ENCODE results near the gene ABCA2.

Gene ABCA2

DNA sequence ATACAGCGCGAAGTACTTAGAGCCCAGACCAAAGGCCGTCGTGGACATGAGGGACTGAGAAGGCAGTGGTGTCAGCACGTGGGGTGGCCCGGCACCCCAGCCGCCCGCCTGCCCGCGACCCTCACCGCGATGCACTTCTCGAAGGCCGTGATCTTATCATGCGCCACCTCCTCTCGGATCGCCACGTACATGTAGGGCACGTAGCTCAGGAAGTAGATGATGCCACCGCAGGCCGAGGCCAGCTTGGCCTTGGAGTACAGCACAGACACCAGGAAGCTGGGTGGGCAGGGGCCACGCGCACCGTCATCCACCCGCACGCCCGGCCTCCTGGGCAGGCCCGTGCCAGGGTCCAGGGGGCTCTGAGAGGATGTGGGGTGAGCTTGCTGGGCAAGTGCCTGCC lies 11.0 kb downstream of the ABCA2 start:
- H3K27me3 ChIP-seq (ENCODE audit: insufficient read depth, low read length) = peaks cover 3% of the 10 kb centered on the region; the same call in 1 of the 2 replicates
- H3K9me3 ChIP-seq (ENCODE audit: low read length) = no peaks in the 10 kb centered on the region
- no peaks in the 10 kb centered on the region for H3K36me3 ChIP-seq (ENCODE audit: insufficient read depth, low read length)
- no peaks in the 10 kb centered on the region for H3F3A ChIP-seq (ENCODE audit: insufficient read depth, low read length)
- H3K9me2 ChIP-seq (ENCODE audit: low read depth, low read length) = no peaks in the 10 kb centered on the region
- H3K4me2 ChIP-seq (ENCODE audit: low read length) = no peak overlapping the region
- no peak for TF ChIP-seq CTCF (IDR thresholded peaks at IDR 0.05; ENCODE audit: low read length)
- TF ChIP-seq EZH2 (IDR thresholded peaks at IDR 0.05; ENCODE audit: borderline replicate concordance, low read length) = no peak
- H4K20me1 ChIP-seq (ENCODE audit: insufficient read depth, low read length) = no peaks in the 10 kb centered on the region
- no peak overlapping the region for H3K9ac ChIP-seq (ENCODE audit: low read length)
- H3K4me1 ChIP-seq (ENCODE audit: insufficient read depth, low read length, severe bottlenecking) = no peaks in the 10 kb centered on the region
- H3K27ac ChIP-seq (ENCODE audit: low read depth, low read length, poor library complexity, severe bottlenecking) = no peak overlapping the region
- H2AFZ ChIP-seq (ENCODE audit: low read length) = no peak overlapping the region
- no peaks in the 10 kb centered on the region for H3K79me2 ChIP-seq (ENCODE audit: insufficient read depth, low read length)
- no peak overlapping the region for H3K4me3 ChIP-seq (ENCODE audit: low read depth, low read length, poor library complexity, severe bottlenecking)

DNA sequence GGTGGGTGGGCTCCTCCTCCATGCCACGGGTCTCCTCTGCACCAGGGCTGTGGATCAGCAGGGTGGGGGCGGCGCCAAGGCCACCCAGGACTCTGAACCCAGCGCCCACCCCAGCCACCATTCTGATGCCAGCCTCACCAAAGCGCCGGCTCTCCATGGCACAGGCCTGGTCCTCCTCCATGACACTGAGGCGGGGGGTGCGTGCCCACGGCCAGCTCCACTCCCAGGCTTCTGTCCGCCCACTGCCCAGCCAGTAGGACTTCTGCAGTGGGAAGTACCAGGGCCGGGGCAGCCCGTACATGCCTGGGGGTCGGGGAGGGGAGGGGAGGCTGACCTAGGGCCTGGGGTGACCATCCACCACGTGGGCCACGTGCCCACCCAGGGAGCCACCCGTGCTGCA lies 11.6 kb downstream of the ABCA2 start:
- no peak for TF ChIP-seq CTCF (IDR thresholded peaks at IDR 0.05; ENCODE audit: low read length)
- no peak for TF ChIP-seq EZH2 (IDR thresholded peaks at IDR 0.05; ENCODE audit: borderline replicate concordance, low read length)
- Histone ChIP-seq H3K4me1 (ENCODE audit: insufficient read depth, low read length, severe bottlenecking) (no peaks in the 10 kb centered on the region), H2AFZ (ENCODE audit: low read length) (no peak overlapping the region), H3K27me3 (ENCODE audit: insufficient read depth, low read length) (peaks cover 3% of the 10 kb centered on the region; the same call in 1 of the 2 replicates), H3K9me3 (ENCODE audit: low read length) (no peaks in the 10 kb centered on the region), H3F3A (ENCODE audit: insufficient read depth, low read length) (no peaks in the 10 kb centered on the region), H4K20me1 (ENCODE audit: insufficient read depth, low read length) (no peaks in the 10 kb centered on the region), H3K36me3 (ENCODE audit: insufficient read depth, low read length) (no peaks in the 10 kb centered on the region), H3K4me2 (ENCODE audit: low read length) (no peak overlapping the region), H3K9me2 (ENCODE audit: low read depth, low read length) (no peaks in the 10 kb centered on the region), H3K27ac (ENCODE audit: low read depth, low read length, poor library complexity, severe bottlenecking) (no peak overlapping the region), H3K4me3 (ENCODE audit: low read depth, low read length, poor library complexity, severe bottlenecking) (no peak overlapping the region), H3K79me2 (ENCODE audit: insufficient read depth, low read length) (no peaks in the 10 kb centered on the region), H3K9ac (ENCODE audit: low read length) (no peak overlapping the region)

- Histone ChIP-seq H3K79me2 (ENCODE audit: insufficient read depth, low read length) (no peaks in the 10 kb centered on the region), H3K27me3 (ENCODE audit: insufficient read depth, low read length) (peaks cover 3% of the 10 kb centered on the region; the same call in 1 of the 2 replicates), H3K4me1 (ENCODE audit: insufficient read depth, low read length, severe bottlenecking) (no peaks in the 10 kb centered on the region), H4K20me1 (ENCODE audit: insufficient read depth, low read length) (no peaks in the 10 kb centered on the region), H3K36me3 (ENCODE audit: insufficient read depth, low read length) (no peaks in the 10 kb centered on the region), H2AFZ (ENCODE audit: low read length) (no peak overlapping the region), H3K27ac (ENCODE audit: low read depth, low read length, poor library complexity, severe bottlenecking) (no peak overlapping the region), H3K9me3 (ENCODE audit: low read length) (no peaks in the 10 kb centered on the region), H3F3A (ENCODE audit: insufficient read depth, low read length) (no peaks in the 10 kb centered on the region), H3K4me2 (ENCODE audit: low read length) (no peak overlapping the region), H3K9ac (ENCODE audit: low read length) (no peak overlapping the region), H3K9me2 (ENCODE audit: low read depth, low read length) (no peaks in the 10 kb centered on the region), H3K4me3 (ENCODE audit: low read depth, low read length, poor library complexity, severe bottlenecking) (no peak overlapping the region)
- TF ChIP-seq EZH2 (IDR thresholded peaks at IDR 0.05; ENCODE audit: borderline replicate concordance, low read length) (no peak), CTCF (IDR thresholded peaks at IDR 0.05; ENCODE audit: low read length) (no peak)
Observed at GRCh38 chr9:137015976-137016375, 12.1 kb downstream of the ABCA2 start.
